ENCODE results near the gene COL4A2. TPM values are rescaled to one million over a fixed set of nuclear protein-coding genes. Genes with fewer than 3 reads are reported as not detected.

COL4A2 gene
- total RNA-seq, 1 experiment from 2014 or later = 74.5 TPM

- H3K4me2 ChIP-seq (ENCODE audit: low read length) = no peak overlapping the region
These were observed 140.0 kb downstream of the COL4A2 start for GRCh38 chr13:110447058-110447511.

GRCh38 chr13:110447801-110448200, 140.7 kb downstream of the COL4A2 start:
- no TSS peak for BruUV-seq (replicated peaks)
- no peak overlapping the region for H3K4me3 ChIP-seq (ENCODE audit: low read length)
- ATAC-seq (no peak), DNase-seq (no peak)
- peak overlapping the region; percentile 76 for H3K27ac ChIP-seq (ENCODE audit: low read length)
- peak overlapping the region; percentile 59; the same call in 1 of the 2 replicates for H3K4me2 ChIP-seq (ENCODE audit: low read length)
- H3K27me3 ChIP-seq (ENCODE audit: low read length) = no peaks in the 10 kb centered on the region
- H3K9me3 ChIP-seq (ENCODE audit: low read length) = no peaks in the 10 kb centered on the region
- no peak for TF ChIP-seq EZH2 (IDR thresholded peaks at IDR 0.05; ENCODE audit: low read length, unreplicated experiment)
- TF ChIP-seq CTCF (conservative IDR thresholded peaks at IDR 0.05; ENCODE audit: low read depth, low read length) = no peak
- no peak for TF ChIP-seq EZH2phosphoT487 (IDR thresholded peaks at IDR 0.05; ENCODE audit: borderline replicate concordance, low read length)
- ChIA-PET POLR2A (ENCODE audit: unreplicated experiment) (no interaction called here), CTCF (no interaction called here)
- no peaks in the 10 kb centered on the region for H3F3A ChIP-seq (ENCODE audit: low read length, unreplicated experiment)
- H3K4me1 ChIP-seq (ENCODE audit: insufficient read depth, low read length) = peaks cover 61% of the 10 kb centered on the region
- intact Hi-C loops (cut with micrococcal nuclease) = no loop called here
- no peaks in the 10 kb centered on the region for H3K79me2 ChIP-seq (ENCODE audit: low read length)
- no peak overlapping the region for H2AFZ ChIP-seq (ENCODE audit: low read length)
- H4K20me1 ChIP-seq (ENCODE audit: low read length) = no peaks in the 10 kb centered on the region
- 0 out of 2 replicates have a peak overlapping the region, but pooled peaks have one; percentile 6 for H3K9ac ChIP-seq (ENCODE audit: low read length)
- no peaks in the 10 kb centered on the region; the same call in 1 of the 2 replicates for H3K36me3 ChIP-seq (ENCODE audit: low read depth, low read length)
- H3K9me2 ChIP-seq (replicated peaks; ENCODE audit: low read length) = no peaks in the 10 kb centered on the region

More at GRCh38 chr13:110447058-110447511, 140.0 kb downstream of the COL4A2 start:
- no peaks in the 10 kb centered on the region for H3K79me2 ChIP-seq (ENCODE audit: low read length)
- ATAC-seq (no peak), DNase-seq (no peak)
- TF ChIP-seq EZH2 (IDR thresholded peaks at IDR 0.05; ENCODE audit: low read length, unreplicated experiment) (no peak), CTCF (conservative IDR thresholded peaks at IDR 0.05; ENCODE audit: low read depth, low read length) (no peak), EZH2phosphoT487 (IDR thresholded peaks at IDR 0.05; ENCODE audit: borderline replicate concordance, low read length) (no peak)
- H3K27me3 ChIP-seq (ENCODE audit: low read length) = no peaks in the 10 kb centered on the region
- H3K9me3 ChIP-seq (ENCODE audit: low read length) = no peaks in the 10 kb centered on the region
- H3K9me2 ChIP-seq (replicated peaks; ENCODE audit: low read length) = no peaks in the 10 kb centered on the region
- no TSS peak for BruUV-seq (replicated peaks)
- peak overlapping the region; percentile 76; the same call in 1 of the 2 replicates for H3K27ac ChIP-seq (ENCODE audit: low read length)
- H2AFZ ChIP-seq (ENCODE audit: low read length) = no peak overlapping the region
- no peak overlapping the region for H3K4me3 ChIP-seq (ENCODE audit: low read length)
- ChIA-PET POLR2A (ENCODE audit: unreplicated experiment) (no interaction called here), CTCF (no interaction called here)
- no peak overlapping the region for H3K9ac ChIP-seq (ENCODE audit: low read length)
- H4K20me1 ChIP-seq (ENCODE audit: low read length) = no peaks in the 10 kb centered on the region
- no peaks in the 10 kb centered on the region for H3F3A ChIP-seq (ENCODE audit: low read length, unreplicated experiment)
- H3K4me1 ChIP-seq (ENCODE audit: insufficient read depth, low read length) = peaks cover 62% of the 10 kb centered on the region
- intact Hi-C loops (cut with micrococcal nuclease) = no loop called here
- H3K36me3 ChIP-seq (ENCODE audit: low read depth, low read length) = no peaks in the 10 kb centered on the region; the same call in 1 of the 2 replicates

- ChIA-PET POLR2A (ENCODE audit: unreplicated experiment) (no interaction called here), CTCF (no interaction called here)
- ATAC-seq (peak; percentile 35), DNase-seq (peak; percentile 92)
- intact Hi-C loops (cut with micrococcal nuclease) = no loop called here
- H3K9me2 ChIP-seq (replicated peaks; ENCODE audit: low read length) = no peaks in the 10 kb centered on the region
- H4K20me1 ChIP-seq (ENCODE audit: low read length) = no peaks in the 10 kb centered on the region
- H3K4me3 ChIP-seq (ENCODE audit: low read length) = no peak overlapping the region; the same call in 1 of the 2 replicates
- peak overlapping the region; percentile 59 for H3K4me2 ChIP-seq (ENCODE audit: low read length)
- H3K4me1 ChIP-seq (ENCODE audit: insufficient read depth, low read length) = peaks cover 57% of the 10 kb centered on the region
- no peaks in the 10 kb centered on the region for H3K9me3 ChIP-seq (ENCODE audit: low read length)
- H3K27me3 ChIP-seq (ENCODE audit: low read length) = no peaks in the 10 kb centered on the region
- TF ChIP-seq EZH2phosphoT487 (IDR thresholded peaks at IDR 0.05; ENCODE audit: borderline replicate concordance, low read length) (no peak), EZH2 (IDR thresholded peaks at IDR 0.05; ENCODE audit: low read length, unreplicated experiment) (no peak), CTCF (conservative IDR thresholded peaks at IDR 0.05; ENCODE audit: low read depth, low read length) (no peak)
- H3F3A ChIP-seq (ENCODE audit: low read length, unreplicated experiment) = no peaks in the 10 kb centered on the region
- no peak overlapping the region for H2AFZ ChIP-seq (ENCODE audit: low read length)
- H3K79me2 ChIP-seq (ENCODE audit: low read length) = no peaks in the 10 kb centered on the region
- peak overlapping the region; percentile 76 for H3K27ac ChIP-seq (ENCODE audit: low read length)
- no peaks in the 10 kb centered on the region; the same call in 1 of the 2 replicates for H3K36me3 ChIP-seq (ENCODE audit: low read depth, low read length)
- H3K9ac ChIP-seq (ENCODE audit: low read length) = 0 out of 2 replicates have a peak overlapping the region, but pooled peaks have one; percentile 6
- BruUV-seq (replicated peaks) = no TSS peak
These were observed 141.1 kb downstream of the COL4A2 start for GRCh38 chr13:110448230-110448629.
